ENCODE measurements around the gene NCMAP.
A peak's percentile ranks its signal among the peaks of the same experiment; 100 is the strongest.

Gene NCMAP

GRCh38 chr1:24558455-24558854 lies 2.6 kb downstream of the NCMAP start:
- TF ChIP-seq FOXP2 (optimal IDR thresholded peaks at IDR 0.05; ENCODE audit: borderline replicate concordance, extremely low read depth, extremely low read length, insufficient read depth): no peak
- TF ChIP-seq POLR2AphosphoS5 (IDR thresholded peaks at IDR 0.05; ENCODE audit: low read depth, low read length): no peak
- TF ChIP-seq, protein P1, sequence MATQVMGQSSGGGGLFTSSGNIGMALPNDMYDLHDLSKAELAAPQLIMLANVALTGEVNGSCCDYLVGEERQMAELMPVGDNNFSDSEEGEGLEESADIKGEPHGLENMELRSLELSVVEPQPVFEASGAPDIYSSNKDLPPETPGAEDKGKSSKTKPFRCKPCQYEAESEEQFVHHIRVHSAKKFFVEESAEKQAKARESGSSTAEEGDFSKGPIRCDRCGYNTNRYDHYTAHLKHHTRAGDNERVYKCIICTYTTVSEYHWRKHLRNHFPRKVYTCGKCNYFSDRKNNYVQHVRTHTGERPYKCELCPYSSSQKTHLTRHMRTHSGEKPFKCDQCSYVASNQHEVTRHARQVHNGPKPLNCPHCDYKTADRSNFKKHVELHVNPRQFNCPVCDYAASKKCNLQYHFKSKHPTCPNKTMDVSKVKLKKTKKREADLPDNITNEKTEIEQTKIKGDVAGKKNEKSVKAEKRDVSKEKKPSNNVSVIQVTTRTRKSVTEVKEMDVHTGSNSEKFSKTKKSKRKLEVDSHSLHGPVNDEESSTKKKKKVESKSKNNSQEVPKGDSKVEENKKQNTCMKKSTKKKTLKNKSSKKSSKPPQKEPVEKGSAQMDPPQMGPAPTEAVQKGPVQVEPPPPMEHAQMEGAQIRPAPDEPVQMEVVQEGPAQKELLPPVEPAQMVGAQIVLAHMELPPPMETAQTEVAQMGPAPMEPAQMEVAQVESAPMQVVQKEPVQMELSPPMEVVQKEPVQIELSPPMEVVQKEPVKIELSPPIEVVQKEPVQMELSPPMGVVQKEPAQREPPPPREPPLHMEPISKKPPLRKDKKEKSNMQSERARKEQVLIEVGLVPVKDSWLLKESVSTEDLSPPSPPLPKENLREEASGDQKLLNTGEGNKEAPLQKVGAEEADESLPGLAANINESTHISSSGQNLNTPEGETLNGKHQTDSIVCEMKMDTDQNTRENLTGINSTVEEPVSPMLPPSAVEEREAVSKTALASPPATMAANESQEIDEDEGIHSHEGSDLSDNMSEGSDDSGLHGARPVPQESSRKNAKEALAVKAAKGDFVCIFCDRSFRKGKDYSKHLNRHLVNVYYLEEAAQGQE (IDR thresholded peaks at IDR 0.05; ENCODE audit: insufficient read depth in 1 of 2, low read depth in 2 of 2, low read length in 2 of 2): no peak
- TF ChIP-seq SIN3A (IDR thresholded peaks at IDR 0.05; ENCODE audit: borderline replicate concordance, insufficient read depth, low read length): no peak
- TF ChIP-seq TAF1 (IDR thresholded peaks at IDR 0.05; ENCODE audit: borderline replicate concordance, insufficient read depth, low read length): no peak

DNA sequence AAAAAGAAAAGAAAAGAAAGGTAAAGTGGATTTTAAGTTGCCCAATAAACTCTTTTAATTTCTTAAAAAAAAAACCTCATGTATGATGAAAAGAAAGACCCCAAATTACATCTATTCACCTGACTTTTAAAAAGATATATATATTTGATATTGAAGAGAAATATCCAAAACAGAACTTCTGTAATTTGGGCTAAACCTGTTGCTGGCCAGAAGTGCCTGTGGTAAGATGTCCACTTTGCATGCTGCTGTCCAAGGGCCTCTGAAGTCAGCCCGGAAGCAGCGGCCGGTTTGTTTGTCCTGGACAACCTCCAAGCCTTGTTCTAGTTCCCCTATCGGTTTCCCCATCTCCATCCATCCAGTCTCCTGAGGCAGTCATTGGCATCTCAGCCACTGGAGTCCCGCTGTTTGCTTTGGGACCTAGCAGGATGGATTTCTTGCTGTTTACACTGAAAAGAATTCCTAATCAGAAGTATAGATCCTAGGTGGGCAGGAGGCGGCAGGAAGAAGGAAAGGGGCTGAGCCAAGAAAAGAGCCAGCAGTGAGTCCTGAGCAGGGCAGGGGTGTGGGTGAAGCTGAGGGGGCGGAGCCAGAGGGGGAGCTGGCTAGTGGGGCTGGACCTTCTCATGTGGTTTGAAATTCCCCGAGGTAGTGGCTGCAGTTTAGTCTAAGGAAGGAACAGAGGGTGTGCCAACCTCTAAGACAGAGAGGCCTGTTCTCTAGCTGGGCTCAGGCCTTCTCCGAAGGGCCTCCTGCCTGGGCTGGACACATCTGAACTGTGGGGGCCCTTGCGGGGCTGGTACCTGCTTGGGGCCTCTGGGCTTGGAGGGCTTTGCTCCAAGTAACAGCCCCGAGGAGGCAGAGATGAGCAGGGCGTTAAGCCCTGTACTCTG lies 3.3 kb downstream of the NCMAP start:
- TF ChIP-seq POLR2AphosphoS5 (IDR thresholded peaks at IDR 0.05; ENCODE audit: low read depth, low read length) (no peak), SIN3A (IDR thresholded peaks at IDR 0.05; ENCODE audit: borderline replicate concordance, insufficient read depth, low read length) (no peak), TAF1 (IDR thresholded peaks at IDR 0.05; ENCODE audit: borderline replicate concordance, insufficient read depth, low read length) (no peak), FOXP2 (optimal IDR thresholded peaks at IDR 0.05; ENCODE audit: borderline replicate concordance, extremely low read depth, extremely low read length, insufficient read depth) (no peak)
- TF ChIP-seq, protein P1 (IDR thresholded peaks at IDR 0.05; ENCODE audit: insufficient read depth in 1 of 2, low read depth in 2 of 2, low read length in 2 of 2): peak; percentile 60 to 83; a peak in 3 of 4 replicates

GRCh38 chr1:24560361-24560760 lies 4.5 kb downstream of the NCMAP start:
- TF ChIP-seq POLR2AphosphoS5 (IDR thresholded peaks at IDR 0.05; ENCODE audit: low read depth, low read length): no peak
- TF ChIP-seq, protein P1 (IDR thresholded peaks at IDR 0.05; ENCODE audit: insufficient read depth in 1 of 2, low read depth in 2 of 2, low read length in 2 of 2): no peak

GRCh38 chr1:24562625-24563024 lies 6.7 kb downstream of the NCMAP start:
- TF ChIP-seq POLR2AphosphoS5 (IDR thresholded peaks at IDR 0.05; ENCODE audit: low read depth, low read length) (no peak), SIN3A (IDR thresholded peaks at IDR 0.05; ENCODE audit: borderline replicate concordance, insufficient read depth, low read length) (no peak), TAF1 (IDR thresholded peaks at IDR 0.05; ENCODE audit: borderline replicate concordance, insufficient read depth, low read length) (no peak), FOXP2 (optimal IDR thresholded peaks at IDR 0.05; ENCODE audit: borderline replicate concordance, extremely low read depth, extremely low read length, insufficient read depth) (no peak)
- TF ChIP-seq, protein P1 (IDR thresholded peaks at IDR 0.05; ENCODE audit: insufficient read depth in 1 of 2, low read depth in 2 of 2, low read length in 2 of 2): no peak

Measured in PFSK-1 (cell line).